GM21528 (cell line): ENCODE measurements around the gene XPNPEP3.
"Not testable (repeated sequence)": the region's sequence is repeated elsewhere in the genome, so short reads cannot be mapped to it uniquely, and the experiment has no call there.

Source experiments
- ATAC-seq: cut with Tn5 transposase; IDR thresholded peaks from one replicate; pipeline ENCODE4 v1.9.1; 2021; ENCODE audit warnings: mild to moderate bottlenecking, moderate library complexity; ENCODE audit not compliant: unreplicated experiment, low FRiP score

Gene XPNPEP3

DNA sequence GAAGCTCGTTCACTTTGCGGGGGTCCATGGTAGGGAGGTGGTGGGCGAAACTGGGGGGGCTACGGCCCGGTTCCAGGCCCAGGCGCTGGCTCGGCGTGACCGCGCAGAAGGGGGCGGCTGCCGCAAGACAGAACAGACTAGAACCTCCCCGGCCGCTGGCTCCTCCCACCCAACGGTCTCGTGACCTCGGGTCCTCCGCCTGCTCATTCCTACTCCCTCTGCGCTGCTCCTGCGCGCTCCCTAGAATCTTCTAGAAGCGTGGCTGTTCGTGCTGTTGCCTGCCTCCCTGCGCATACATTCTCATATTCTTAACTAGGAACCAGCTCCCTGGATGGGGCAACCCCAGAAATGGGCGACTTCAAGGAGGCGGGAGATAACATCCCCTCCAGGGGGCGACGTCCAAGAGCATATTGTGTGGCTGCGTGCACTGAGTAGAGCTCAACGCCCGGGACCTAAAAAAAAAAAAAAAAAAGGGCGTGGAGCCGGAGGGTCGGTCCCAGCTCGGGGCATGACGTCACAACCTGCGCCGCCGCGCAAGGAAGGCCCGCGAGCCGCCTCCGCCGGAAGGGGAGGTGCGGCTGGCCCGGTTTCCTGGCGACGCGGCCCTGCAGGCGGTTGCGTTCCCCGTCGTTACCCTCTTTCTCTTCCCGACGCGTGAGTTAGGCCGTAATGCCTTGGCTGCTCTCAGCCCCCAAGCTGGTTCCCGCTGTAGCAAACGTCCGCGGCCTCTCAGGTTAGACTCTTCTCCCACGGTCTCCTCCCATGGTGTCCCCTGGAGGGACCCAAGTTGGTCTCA, at the start of gene XPNPEP3, which contains the start of gene ST13:
Gene XPNPEP3, plus strand, starts transcription at position 636 of the 796 bp plus-strand sequence. Its CDS starts 34 bp downstream, at position 670.
Gene ST13, minus strand, starts transcription at position 127 of the 796 bp plus-strand sequence. Its CDS starts 99 bp downstream, at position 28.
- peak; percentile 90 for ATAC-seq

DNA sequence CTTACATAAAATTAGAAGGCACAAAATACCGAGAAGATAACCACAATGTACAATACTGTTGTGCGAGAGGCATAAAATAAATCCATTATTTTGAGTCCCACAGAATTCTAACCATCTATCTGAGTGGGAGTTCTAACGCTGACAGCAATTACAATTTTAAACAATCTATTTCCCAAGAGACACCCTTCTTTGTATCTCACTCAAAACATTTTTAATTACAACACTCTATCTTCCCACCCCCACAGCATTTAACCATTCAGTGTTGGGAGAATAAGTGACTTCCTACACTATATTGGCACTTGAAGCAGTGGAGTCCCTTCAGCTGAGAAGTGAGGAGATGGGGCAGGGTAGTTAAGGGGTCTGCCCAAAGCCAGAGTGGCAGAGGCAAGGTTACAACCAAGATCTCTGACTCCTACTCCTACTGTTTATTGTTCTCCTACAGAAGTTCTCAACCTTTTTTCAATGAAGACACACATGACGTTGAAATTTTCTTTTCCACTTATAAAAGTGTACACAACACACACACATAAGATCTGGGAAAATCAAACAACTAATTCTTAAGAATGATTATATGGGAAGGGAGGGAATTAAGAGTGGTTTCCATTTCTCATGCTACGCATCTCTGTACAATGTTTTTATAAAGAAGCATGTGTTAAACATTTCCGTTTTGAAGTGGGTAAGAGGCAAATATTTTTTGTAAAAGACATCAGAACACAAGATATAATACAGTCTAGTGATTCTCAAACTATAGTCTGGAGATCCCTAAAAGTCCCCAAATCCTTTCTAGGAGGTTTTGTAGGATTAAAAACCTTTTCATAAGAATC, 48.7 kb upstream of the XPNPEP3 start:
- ATAC-seq: no peak

DNA sequence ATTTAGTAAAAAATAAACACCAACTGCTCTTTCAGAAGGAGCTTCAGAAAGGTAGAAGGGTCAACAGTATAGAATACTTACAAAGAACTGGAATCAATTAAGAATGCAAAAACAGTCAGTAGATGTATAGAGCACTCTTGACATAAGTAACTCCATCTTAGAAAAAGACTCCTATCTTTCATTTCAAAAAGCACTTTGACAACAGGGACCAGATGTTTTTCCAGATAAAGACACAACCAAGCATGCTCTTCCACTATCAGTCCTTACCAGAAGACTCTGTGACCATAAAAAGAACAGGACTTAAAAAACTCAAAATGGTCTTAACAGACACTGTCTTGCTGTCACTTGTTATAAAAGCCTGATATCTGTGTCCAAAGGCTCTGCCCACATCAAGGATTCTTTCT, 43.0 kb upstream of the XPNPEP3 start:
- no peak for ATAC-seq

DNA sequence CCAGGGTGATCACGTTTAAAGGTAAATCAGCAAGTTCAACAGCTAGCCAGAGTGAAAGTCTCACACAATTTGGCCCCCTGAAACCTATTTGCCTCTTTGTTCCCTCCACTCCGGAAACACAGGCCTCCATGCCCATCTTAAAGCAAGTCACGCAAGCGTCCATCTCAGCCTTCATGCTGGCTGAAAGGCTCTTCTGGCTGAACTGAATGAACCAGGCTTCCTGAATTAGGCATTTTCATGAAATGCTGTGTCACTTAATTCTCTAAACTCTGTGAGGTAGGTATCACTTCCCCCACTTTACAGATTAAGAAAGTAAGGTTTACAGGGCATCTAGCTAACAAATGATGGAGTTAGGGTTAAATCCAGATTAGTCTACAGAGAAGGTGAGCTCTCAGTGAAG, 39.2 kb upstream of the XPNPEP3 start:
- no peak for ATAC-seq

DNA sequence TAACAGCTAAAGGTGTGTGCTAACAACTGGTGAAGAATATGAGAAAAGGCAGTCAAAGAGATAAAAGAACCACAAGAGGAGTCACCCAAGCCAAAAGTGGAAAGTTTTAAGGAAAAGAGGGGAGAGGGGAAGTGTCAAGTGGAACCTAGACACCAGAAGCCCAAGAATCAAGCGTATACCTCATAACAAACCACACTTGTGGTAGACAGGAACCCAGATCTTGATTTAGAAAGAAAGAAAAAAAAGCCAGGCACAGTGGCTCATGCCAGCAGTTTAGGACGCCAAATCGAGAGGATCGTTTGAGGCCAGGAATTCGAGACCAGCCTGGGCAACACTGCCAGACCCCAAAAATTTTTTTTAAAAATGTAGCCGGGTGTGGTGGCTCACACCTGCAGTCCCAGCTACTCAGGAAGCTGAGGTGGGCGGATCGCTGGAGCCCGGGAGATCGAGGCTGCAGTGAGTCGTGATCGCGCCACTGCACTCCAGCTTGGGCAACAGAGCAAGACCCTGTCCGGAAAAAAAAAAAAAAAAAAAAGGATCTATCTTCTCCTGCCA, 38.7 kb upstream of the XPNPEP3 start:
- ATAC-seq: no peak

DNA sequence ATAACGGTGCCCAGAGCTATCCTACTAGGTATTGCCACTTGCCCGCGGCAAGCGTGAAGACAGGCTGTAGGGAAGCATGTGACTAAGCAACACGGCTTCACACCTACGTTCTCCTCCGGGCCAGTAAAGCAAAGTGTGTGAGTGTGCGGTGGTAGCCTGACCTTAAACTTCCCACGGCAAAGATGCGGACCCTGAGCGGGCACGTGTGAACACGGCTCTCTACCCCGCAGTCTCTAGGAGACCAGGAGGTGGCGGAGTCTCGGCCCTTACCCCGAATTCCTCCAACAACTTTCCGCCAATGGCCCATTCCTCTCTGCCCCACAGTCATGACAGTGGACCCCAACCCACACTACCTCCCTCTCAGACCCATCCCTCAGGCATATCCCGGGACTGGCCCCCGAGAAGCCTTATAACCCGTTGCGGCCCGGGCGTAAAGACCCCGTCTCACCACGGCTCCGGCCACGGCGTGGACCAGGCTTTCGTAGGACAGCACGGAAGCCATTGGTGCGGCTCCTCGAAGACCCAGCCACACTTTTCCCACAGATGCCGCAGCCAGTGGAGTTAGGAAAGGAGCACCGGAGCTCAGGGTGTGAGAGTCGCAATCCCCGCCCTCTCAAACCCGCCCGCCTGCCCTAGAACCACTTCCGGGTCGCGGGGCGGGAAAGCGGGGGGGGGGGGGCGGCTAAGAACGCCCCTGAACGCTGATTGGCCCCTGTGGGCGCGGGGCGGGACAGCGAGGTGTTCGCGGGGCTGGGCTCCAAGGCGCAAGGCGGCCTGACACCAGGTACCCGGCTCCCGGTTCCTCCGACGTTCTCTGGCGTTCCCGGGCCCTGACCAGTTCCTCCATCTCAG, 38.0 kb upstream of the XPNPEP3 start, which contains the start of gene SLC25A17:
Gene SLC25A17, minus strand, starts transcription at position 600 of the 852 bp plus-strand sequence. Its CDS starts 98 bp downstream, at position 502.
- ATAC-seq: peak; percentile 71

DNA sequence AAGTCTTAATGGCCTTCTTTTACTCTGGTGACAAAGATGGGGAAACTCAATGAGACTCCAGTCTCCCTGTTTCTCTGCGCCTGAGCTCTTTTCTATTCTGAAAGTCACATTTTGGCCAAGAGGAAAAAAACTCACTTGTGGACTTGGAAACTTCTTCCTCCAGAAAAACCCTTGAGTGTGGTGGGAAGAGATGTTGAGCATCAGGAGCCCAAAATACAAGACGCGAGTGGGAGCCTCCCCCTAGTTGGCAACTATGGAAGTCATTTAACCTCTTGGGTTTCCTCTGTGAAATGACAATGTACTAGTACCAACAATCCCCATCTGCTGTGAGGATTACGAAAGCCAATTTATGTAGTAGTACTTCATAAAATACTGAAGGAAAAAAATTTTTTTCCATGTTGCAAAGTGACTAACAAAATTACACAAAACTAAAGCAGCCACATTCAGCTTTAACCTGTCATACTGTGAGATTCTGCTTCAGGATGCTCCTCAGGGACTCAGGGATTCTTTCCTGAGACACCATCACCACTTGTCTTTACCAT, 37.3 kb upstream of the XPNPEP3 start:
- no peak for ATAC-seq

DNA sequence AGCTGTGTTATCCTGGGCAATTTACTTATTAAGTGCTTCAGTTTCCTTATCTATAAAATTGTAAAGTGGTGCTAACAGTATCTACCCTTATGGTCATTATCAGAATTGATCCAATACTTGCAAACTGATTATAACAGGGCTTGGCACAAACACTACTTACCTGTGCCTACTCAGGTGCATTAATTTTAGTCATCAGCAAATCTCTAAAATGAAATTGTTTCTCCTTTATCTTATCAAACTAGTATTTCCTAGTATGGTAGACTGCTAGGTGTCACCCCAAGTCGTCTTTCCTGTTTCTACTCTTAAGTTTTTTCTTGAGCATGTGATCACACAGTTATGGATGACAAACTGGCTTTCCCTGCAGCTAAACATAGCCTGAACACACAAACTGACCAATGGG, 33.5 kb upstream of the XPNPEP3 start:
- no peak for ATAC-seq

DNA sequence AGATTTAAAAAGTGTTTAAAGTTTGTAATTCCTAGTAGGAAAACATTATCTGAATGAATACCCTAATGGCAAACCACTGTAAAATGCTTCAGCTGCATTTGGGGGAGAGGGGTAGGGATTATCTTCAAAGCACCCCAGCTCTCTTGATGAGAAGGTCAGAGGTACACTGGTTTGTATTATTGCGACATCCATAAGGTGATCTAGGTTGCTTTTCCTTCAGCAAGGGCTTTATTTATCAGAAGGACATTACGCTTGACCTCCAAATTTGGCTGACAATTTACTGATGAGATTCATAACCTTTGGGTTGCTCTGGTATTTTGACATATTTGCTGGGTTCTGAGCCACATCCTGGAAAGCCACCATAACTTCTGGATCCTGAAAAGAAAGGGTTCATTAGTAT, 30.7 kb upstream of the XPNPEP3 start:
- ATAC-seq: not testable (repeated sequence)

DNA sequence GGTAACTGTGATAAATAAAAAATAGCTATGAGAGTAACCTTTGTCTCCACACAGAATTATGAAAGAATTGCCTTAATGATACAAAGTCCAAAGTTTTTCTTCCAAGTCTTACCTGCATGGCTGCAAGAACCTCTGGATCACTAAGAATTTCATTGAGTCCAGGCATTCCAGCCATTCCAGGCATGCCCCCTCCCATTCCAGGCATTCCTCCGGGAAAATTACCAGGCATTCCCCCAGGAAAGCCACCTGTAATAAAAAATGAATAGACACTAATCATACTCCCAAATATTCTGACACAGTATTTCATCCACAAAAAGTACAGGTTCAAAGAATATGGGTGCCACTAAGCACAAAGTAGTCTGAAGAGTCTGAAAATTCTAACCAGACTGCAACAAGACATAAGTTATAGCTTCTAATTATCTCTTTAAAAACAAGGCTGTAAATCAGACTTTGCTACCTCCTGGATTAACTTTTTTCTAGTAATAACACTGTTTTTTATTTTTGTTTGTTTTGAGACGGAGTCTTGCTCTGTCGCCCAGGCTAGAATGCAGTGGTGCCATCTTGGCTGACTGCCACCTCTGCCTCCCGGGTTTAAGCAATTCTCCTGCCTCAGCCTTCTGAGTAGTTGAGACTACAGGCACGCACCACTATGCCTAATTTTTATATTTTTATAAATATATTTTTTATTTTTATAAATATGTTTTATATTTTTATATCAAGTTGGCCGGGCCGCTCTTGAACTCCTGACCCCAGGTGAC, 29.8 kb upstream of the XPNPEP3 start:
- no peak for ATAC-seq

DNA sequence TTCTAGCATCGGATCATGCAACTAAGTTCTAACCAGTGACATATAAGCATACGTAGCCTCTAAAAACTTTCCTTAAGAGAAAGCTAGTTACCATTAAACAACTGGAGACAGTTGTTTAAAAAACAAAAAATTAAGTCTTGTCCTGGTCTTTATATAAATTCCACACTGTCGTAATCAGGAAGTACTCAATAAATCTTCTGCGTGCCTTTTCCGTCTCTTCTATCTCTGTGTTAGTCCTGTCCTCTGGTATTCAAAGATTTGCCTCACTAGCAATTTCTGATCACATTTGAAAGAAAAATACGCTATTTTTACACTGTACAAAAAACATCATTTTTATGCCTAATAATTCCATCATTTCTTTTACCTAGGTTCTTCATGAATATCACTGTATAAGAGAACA, 27.8 kb upstream of the XPNPEP3 start:
- no peak for ATAC-seq

DNA sequence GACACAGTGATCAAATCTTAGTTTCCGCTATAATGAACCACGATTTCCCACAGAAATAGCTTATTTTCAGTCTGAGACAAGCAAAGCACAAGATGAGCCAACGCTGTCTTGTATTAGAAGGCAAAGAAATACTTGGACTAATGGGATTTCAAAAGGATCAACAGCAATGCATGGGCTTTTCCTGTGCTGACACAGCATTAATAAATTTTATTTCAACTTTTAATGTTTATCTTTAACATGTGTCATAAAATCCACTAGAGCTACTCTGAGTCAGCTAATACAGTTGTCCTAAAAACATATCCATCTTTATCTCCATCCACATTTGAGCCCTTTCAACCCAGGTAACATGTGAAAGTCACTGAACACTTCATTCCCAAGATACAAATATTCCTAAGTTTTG, 22.3 kb upstream of the XPNPEP3 start:
- no peak for ATAC-seq

DNA sequence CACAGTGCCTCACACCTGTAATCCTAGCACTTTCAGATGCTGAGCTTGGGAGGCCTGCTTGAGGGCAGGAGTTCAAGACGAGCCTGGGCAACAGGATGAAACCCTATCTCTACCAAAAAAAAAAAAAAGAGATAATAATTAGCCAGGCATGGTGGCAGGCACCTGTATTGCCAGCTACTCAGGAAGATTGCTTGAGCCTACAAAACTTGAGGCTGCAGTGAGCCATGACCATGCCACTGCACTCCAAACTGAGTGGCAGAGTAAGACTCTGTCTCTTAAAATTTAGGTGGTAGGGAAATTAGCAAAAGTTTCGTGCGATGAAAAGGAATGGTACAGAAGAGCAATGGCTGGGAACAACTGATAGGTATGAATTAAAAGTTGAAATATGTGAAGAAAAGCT, 18.5 kb upstream of the XPNPEP3 start:
- ATAC-seq: no peak

DNA sequence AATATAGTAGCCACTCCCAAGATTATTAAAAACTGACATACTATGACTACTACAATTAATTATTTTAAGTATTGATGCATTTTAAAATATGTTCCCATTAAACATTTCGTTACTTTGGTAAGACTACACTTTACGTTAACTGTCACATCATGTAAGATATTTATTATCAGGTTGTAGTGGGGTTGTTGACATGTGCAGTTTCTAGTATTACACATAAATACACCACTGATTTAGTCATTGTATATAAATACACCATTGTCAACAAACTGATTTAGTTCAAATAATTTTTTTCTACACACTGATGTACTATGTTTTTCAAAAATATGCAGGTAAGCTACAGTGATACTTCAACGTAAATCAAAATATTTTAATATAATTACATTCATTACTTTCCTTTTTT, 12.0 kb upstream of the XPNPEP3 start:
- no peak for ATAC-seq

DNA sequence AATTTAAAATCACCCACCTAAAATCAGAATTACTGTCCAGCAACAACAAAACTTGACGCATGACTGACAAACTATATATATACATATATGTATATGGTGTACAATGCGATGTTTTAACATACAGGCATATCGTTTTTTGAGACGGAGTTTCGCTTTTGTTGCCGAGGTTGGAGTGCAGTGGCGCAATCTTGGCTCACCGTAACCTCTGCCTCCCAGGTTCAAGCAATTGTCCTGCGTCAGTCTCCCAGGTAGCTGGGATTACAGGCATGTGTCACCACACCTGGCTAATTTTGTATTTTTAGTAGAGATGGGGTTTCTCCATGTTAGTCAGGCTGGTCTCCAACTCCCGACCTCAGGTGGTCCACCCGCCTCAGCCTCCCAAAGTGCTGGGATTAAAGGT, 11.1 kb upstream of the XPNPEP3 start:
- not testable (repeated sequence) for ATAC-seq

DNA sequence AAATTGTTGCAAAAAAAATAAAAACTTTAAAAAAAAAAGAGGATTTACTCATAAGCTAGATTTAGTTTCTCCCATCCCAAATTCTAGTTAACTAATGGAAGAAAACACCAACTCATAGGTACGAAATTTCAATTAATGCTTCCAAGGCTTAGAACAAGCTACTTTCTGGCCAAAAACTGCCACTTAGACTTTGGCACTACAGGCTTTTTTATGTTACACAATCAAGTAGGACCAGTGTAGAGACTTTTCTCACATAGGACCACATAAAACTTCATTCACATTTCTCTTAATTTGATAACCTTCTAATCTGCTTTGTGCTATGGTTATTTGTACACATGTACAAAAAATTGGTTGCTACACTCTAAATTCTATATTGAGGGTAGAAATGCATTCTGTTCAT, 3.6 kb upstream of the XPNPEP3 start:
- ATAC-seq: no peak

DNA sequence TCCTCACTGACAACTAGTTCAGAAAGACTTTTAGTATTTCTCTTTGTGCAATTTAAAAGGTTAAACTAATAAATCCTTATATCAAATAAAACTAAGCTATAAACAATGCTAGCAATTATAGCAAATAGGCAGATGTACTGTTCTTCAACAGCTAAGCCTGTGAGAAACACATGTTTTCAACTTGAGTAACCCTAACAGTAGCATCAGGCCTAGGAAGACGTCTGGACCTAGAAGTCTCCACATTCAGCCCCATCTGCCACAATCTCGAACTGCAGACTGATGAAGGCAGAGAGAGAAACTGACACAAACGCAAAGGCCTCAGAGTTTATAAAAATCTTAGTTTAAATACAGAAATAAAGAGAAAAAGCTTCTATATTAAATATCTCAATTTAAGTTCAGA, 3.0 kb upstream of the XPNPEP3 start:
- no peak for ATAC-seq

DNA sequence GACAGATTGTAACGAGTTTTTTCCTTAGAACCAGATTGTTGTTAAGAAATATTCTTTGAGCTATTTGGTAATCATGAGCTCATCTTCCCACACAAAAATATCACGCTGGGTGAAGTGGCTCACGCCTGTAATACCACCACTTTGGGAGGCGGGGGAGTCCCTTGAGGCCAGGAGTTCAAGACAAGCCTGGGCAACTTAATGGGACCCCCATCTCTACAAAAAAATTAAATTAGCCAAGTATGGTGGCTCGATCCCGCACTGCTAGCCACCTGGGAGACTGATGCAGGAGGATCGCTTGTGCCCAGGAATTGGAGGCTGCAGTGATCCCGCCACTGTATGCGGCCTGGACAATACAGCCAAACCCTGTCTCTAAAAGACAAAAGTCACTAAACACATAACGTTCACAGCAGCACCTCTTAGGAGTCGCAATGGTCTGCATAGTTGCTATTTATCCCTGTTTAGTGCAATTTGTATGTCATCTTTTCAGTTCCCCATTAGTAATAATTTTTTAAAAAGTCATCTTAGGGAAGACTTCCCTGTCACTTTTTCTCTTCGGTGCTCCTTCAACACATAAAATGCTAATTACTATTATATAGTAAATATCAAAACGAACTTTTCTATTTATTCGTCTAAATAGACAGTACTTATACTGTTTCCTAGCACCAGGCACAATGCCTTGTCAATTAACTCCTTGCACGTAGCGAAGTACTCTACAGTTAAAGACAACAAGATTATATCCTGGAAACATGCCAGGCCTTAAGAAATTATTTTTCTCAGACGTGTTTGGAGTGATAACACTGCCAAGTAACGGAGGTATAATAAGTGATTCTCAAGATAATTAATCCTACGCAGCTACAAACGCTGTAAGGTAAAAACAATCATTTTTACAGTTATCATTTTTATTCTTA, 1.6 kb upstream of the XPNPEP3 start:
- no peak for ATAC-seq
